GM12878 (cell line): Measurements from ENCODE around the gene RGS4. TPM values are rescaled to one million over a fixed set of nuclear protein-coding genes. Genes with fewer than 3 reads are reported as not detected.

Experiments
- ATAC-seq: fragments of 200-7000 bp; cut with Tn5 transposase; 3 replicates; pipeline ENCODE4 v1.9.1; 2020; ENCODE audit warnings: mild to moderate bottlenecking, moderate library complexity
- BruUV-seq: library from RNA; stranded (reverse); fragments of 400-500 nt; replicated peaks from 2 replicates; lab custom pipeline; 2021; lab: Mats Ljungman, UMichigan
- CTCF ChIA-PET: fragments of 300-600 bp; sonication (Branson Sonifier 250); formaldehyde crosslinking; extraction: SDS; loops from one replicate; lab custom pipeline; 2021; ENCODE audit warnings: inconsistent platforms; lab: Yijun Ruan, JAX
- POLR2A ChIA-PET: fragments of 350-600 bp; formaldehyde crosslinking; extraction: SDS; loops from one replicate; lab custom pipeline; 2021; ENCODE audit warnings: inconsistent platforms; lab: Charles Lee
- RAD21 ChIA-PET: fragments of 300-600 bp; sonication (Branson Sonifier 250); formaldehyde crosslinking; loops from one replicate; lab custom pipeline; 2023; ENCODE audit warnings: antibody characterized with exemption; ENCODE audit not compliant: unreplicated experiment; lab: Charles Lee
- SMC1A ChIA-PET: fragments of 300-600 bp; sonication (Branson Sonifier 250); formaldehyde crosslinking; loops from one replicate; lab custom pipeline; 2023; ENCODE audit not compliant: unreplicated experiment, uncharacterized antibody; lab: Charles Lee
- DNase-seq: peaks from one replicate; pipeline ENCODE4 v3.0.0-alpha.2; 2011; ENCODE audit warnings: low read depth, low spot score
- FAIRE-seq: peaks from 3 replicates; lab custom pipeline; 2011; peaks lifted over from hg19 to GRCh38; lab: Jason Lieb, UNC
- H2AFZ ChIP-seq: 2 replicates; pipeline ENCODE4 v1.6.0; 2011; ENCODE audit warnings: low read depth, low read length, control low read depth; ENCODE audit not compliant: control insufficient read depth
- H3K27ac ChIP-seq: 2 replicates; pipeline ENCODE4 v1.5.1; 2011; ENCODE audit warnings: control low read depth; ENCODE audit not compliant: control insufficient read depth, insufficient read depth
- H3K27me3 ChIP-seq, 2 experiments: replicated peaks in 1 of 2; 2 replicates each; pipeline versions ENCODE4 v1.6.0 to v1.6.1; 2011; ENCODE audit warnings: low read length in 1 of 2; ENCODE audit not compliant: control insufficient read depth in 2 of 2, insufficient read depth in 2 of 2
- H3K36me3 ChIP-seq, 2 experiments: 2 replicates each; pipeline ENCODE4 v1.5.1; 2011; ENCODE audit warnings: low read length in 1 of 2; ENCODE audit not compliant: control insufficient read depth in 2 of 2, insufficient read depth in 2 of 2
- H3K4me1 ChIP-seq: 2 replicates; pipeline ENCODE4 v1.6.1; 2011; ENCODE audit warnings: mild to moderate bottlenecking, low read length, moderate library complexity, mixed read lengths; ENCODE audit not compliant: control insufficient read depth, insufficient read depth
- H3K4me2 ChIP-seq: 2 replicates; pipeline ENCODE4 v1.6.0; 2011; ENCODE audit warnings: control low read depth; ENCODE audit not compliant: control insufficient read depth, insufficient read depth
- H3K4me3 ChIP-seq: fragments of 200-600 bp; sonication (generic); 2 replicates; pipeline ENCODE4 v1.5.1; 2016
- H3K79me2 ChIP-seq: 2 replicates; pipeline ENCODE4 v1.6.0; 2011; ENCODE audit warnings: low read length; ENCODE audit not compliant: control insufficient read depth, insufficient read depth
- H3K9ac ChIP-seq: 2 replicates; pipeline ENCODE4 v1.8.0; 2011; ENCODE audit warnings: low read length, control low read depth, mixed read lengths; ENCODE audit not compliant: control insufficient read depth, insufficient read depth
- H3K9me3 ChIP-seq: replicated peaks from 3 replicates; pipeline ENCODE4 v1.5.1; 2011; ENCODE audit warnings: mild to moderate bottlenecking, low read length; ENCODE audit not compliant: control insufficient read depth, insufficient read depth
- H4K20me1 ChIP-seq: 2 replicates; pipeline ENCODE4 v1.6.0; 2011; ENCODE audit not compliant: control insufficient read depth, insufficient read depth
- CHD1 ChIP-seq: IDR thresholded peaks from 2 replicates; pipeline ENCODE4 v1.6.1; 2012; ENCODE audit warnings: low read depth, low read length, improper control_type of control experiment
- CUX1 ChIP-seq: IDR thresholded peaks from 2 replicates; pipeline ENCODE4 v1.6.1; 2012; ENCODE audit warnings: improper control_type of control experiment, low read depth, low read length; ENCODE audit not compliant: insufficient replicate concordance
- FOS ChIP-seq: IDR thresholded peaks from 3 replicates; pipeline ENCODE4 v1.6.1; 2011; ENCODE audit warnings: borderline replicate concordance; ENCODE audit not compliant: insufficient read length; ENCODE audit errors: extremely low read depth
- GABPA ChIP-seq: IDR thresholded peaks from 2 replicates; pipeline ENCODE4 v1.6.1; 2014; ENCODE audit warnings: antibody characterized with exemption, low read depth, mild to moderate bottlenecking, inconsistent platforms
- IRF4 ChIP-seq: IDR thresholded peaks from 2 replicates; pipeline ENCODE4 v1.6.1; 2011; ENCODE audit warnings: low read depth, low read length
- MEF2B ChIP-seq: fragments of 450-650 bp; IDR thresholded peaks from 2 replicates; pipeline ENCODE4 v1.6.1; 2018; ENCODE audit warnings: mild to moderate bottlenecking, moderate library complexity; ENCODE audit not compliant: partially characterized antibody, poor library complexity, severe bottlenecking
- MYB ChIP-seq: fragments of 150-350 bp; IDR thresholded peaks from 2 replicates; pipeline ENCODE4 v1.6.1; 2014; ENCODE audit warnings: mild to moderate bottlenecking, low read depth, low read length, borderline replicate concordance
- NR2C1 ChIP-seq: fragments of 450-650 bp; IDR thresholded peaks from 2 replicates; pipeline ENCODE4 v1.6.1; 2017; ENCODE audit warnings: antibody characterized with exemption, mild to moderate bottlenecking, moderate library complexity
- RB1 ChIP-seq: fragments of 450-650 bp; formaldehyde crosslinking; IDR thresholded peaks from 2 replicates; pipeline ENCODE4 v1.6.1; 2017; ENCODE audit warnings: mild to moderate bottlenecking, borderline replicate concordance
- RBBP5 ChIP-seq: fragments of 200-600 bp; sonication (generic); conservative IDR thresholded peaks from 2 replicates; pipeline ENCODE4 v1.6.1; 2016
- TCF3 ChIP-seq: IDR thresholded peaks from 2 replicates; pipeline ENCODE4 v1.6.1; 2012; ENCODE audit warnings: low read depth, mild to moderate bottlenecking, low read length, borderline replicate concordance; ENCODE audit not compliant: insufficient read depth
- YBX1 ChIP-seq: fragments of 450-650 bp; IDR thresholded peaks from 2 replicates; pipeline ENCODE4 v1.6.1; 2016; ENCODE audit warnings: antibody characterized with exemption
- YY1 ChIP-seq: IDR thresholded peaks from 2 replicates; pipeline ENCODE4 v1.6.1; 2011; ENCODE audit warnings: low read depth, mild to moderate bottlenecking, low read length
- WGBS: methylation state at CpG from one replicate; pipeline ENCODE4 v1.1.6; 2016; ENCODE audit warnings: low lambda C conversion rate; ENCODE audit not compliant: insufficient replicate concordance, insufficient coverage; ENCODE audit errors: missing lambda C conversion rate; 5-methylcytosine and 5-hydroxymethylcytosine counted together
- in situ Hi-C: fragments of 300-500 bp; cut with MboI; formaldehyde crosslinking; loops from 9 replicates; pipeline ENCODE4 v1.14.3; 2018; ENCODE audit warnings: mixed read lengths
- intact Hi-C: fragments of 100-400 bp; cut with micrococcal nuclease; formaldehyde crosslinking; loops from one replicate; pipeline ENCODE4 v1.14.2; 2022; ENCODE audit not compliant: unreplicated experiment
- polyA plus RNA-seq, 11 experiments: library from polyadenylated mRNA; depleted of rRNA in 4 of 11; unstranded in 6 of 11; stranded (reverse) in 5 of 11; fragments of >200 nt; fragmentation: Nextera tagmentation in 4 of 11; fragmentation: Illumina TruSeq in 1 of 11; extraction: Ambion mirVana in 4 of 11; extraction: Trizol in 1 of 11; gene quantifications; 1 replicate in 1 of 11; 2 replicates in 10 of 11; pipeline versions ENCODE4 v1.2.1 to v1.2.3, GENCODE V29; 2011 to 2016; ENCODE audit warnings: inconsistent platforms in 2 of 11, missing spikeins in 2 of 11, low read depth in 1 of 11
- total RNA-seq, 4 experiments: library from RNA; depleted of rRNA in 3 of 4; stranded (reverse); fragments of >200 nt in 3 of 4; fragmentation: Illumina TruSeq in 1 of 4; extraction: Trizol in 1 of 4; gene quantifications; 2 replicates each; pipeline versions ENCODE4 v1.2.1 to v1.2.3, GENCODE V29; 2013 to 2021

RGS4 gene
- total and polyA plus RNA-seq, 10 of the 15 experiments (the other 5 are each of a cell fraction or from before 2014, with no cell fraction given), result 0.05 to 0.14 TPM; not detected in 8

GRCh38 chr1:163106364-163106987, 37.3 kb downstream of the RGS4 start:
- Histone ChIP-seq H3K36me3 (no peaks in the 10 kb centered on the region), H3K9me3 (no peaks in the 10 kb centered on the region), H3K9ac (no peak overlapping the region), H3K79me2 (no peaks in the 10 kb centered on the region), H3K4me2 (no peak overlapping the region), H3K4me3 (no peak overlapping the region), H4K20me1 (no peaks in the 10 kb centered on the region), H3K27me3 (no peaks in the 10 kb centered on the region), H2AFZ (no peak overlapping the region), H3K27ac (no peak overlapping the region), H3K4me1 (no peaks in the 10 kb centered on the region)
- in situ Hi-C loops (no loop called here), intact Hi-C loops (no loop called here)
- POLR2A ChIA-PET, result no interaction called here
- SMC1A ChIA-PET, result interaction anchor here (1.5 kb wide), 1 partner anchor 9 kb away, joined by 3 read pairs; no protein-coding TSS in a partner anchor
- FAIRE-seq, result no peak
- ATAC-seq, result no peak
- no peak for TF ChIP-seq CUX1
- TF ChIP-seq MEF2B, result no peak
- no peak for TF ChIP-seq TCF3
- no peak for TF ChIP-seq YY1
- no peak for TF ChIP-seq IRF4
- no peak for TF ChIP-seq CHD1
- TF ChIP-seq GABPA, result no peak
- no peak for TF ChIP-seq RBBP5
- TF ChIP-seq FOS, result no peak
- no peak for TF ChIP-seq YBX1
- no peak for TF ChIP-seq NR2C1
- no peak for TF ChIP-seq RB1
- no peak for TF ChIP-seq MYB
- no TSS peak for BruUV-seq
- DNase-seq, result no peak
- CTCF ChIA-PET, result no interaction called here
- 40% methylated on average over 2 of the region's 2 CpGs for WGBS
- RAD21 ChIA-PET, result no interaction called here
